Adrenal gland (tissue), 12 donors: ENCODE data around the gene USB1. TPM values are rescaled to one million over a fixed set of nuclear protein-coding genes. Genes with fewer than 3 reads are reported as not detected.

Experiments used
- DNase-seq, 7 donors: peaks; one replicate each; pipeline ENCODE4 v3.0.0-alpha.2; 2019 to 2020
- H3K27ac ChIP-seq, 5 donors: fragments of 200-600 bp; sonication (generic) in 4 of 5; 1 replicate in 3 of 5; 2 replicates in 2 of 5; pipeline versions ENCODE4 v1.5.1 to v1.8.0; 2016 to 2020; ENCODE audit warnings: mild to moderate bottlenecking in 1 of 5
- H3K27me3 ChIP-seq: fragments of 200-600 bp; 2 replicates; pipeline ENCODE4 v1.8.0; 2021
- H3K36me3 ChIP-seq, 2 donors: fragments of 200-600 bp; replicated peaks in 1 of 2; 1 replicate in 1 of 2; 2 replicates in 1 of 2; pipeline versions ENCODE4 v1.5.1 to v1.8.0; 2018 to 2022
- H3K4me1 ChIP-seq, 2 donors: fragments of 200-600 bp; replicated peaks in 1 of 2; 1 replicate in 1 of 2; 2 replicates in 1 of 2; pipeline versions ENCODE4 v1.5.1 to v1.8.0; 2018 to 2021
- H3K4me3 ChIP-seq, 4 donors: fragments of 200-600 bp; sonication (generic) in 3 of 4; one replicate each; pipeline ENCODE4 v1.5.1; 2016 to 2018
- H3K9me3 ChIP-seq, 3 donors: fragments of 200-600 bp; sonication (generic) in 1 of 3; replicated peaks in 1 of 3; 1 replicate in 2 of 3; 2 replicates in 1 of 3; pipeline versions ENCODE4 v1.5.1 to v1.8.0; 2016 to 2021
- POLR2A ChIP-seq, 2 donors: fragments of 450-650 bp; IDR thresholded peaks; one replicate each; pipeline ENCODE4 v1.6.1; 2017; ENCODE audit warnings: antibody characterized with exemption in 2 of 2, mild to moderate bottlenecking in 2 of 2, moderate library complexity in 1 of 2
- WGBS, 4 donors: extraction: QIAGEN DNeasy Blood & Tissue Kit in 2 of 4; methylation state at CpG; one replicate each; pipeline versions ENCODE4 v1.1.5 to v1.1.7; 2013 to 2017; 5-methylcytosine and 5-hydroxymethylcytosine counted together
- intact Hi-C, 2 donors: fragments of 100-400 bp; cut with DNase I; formaldehyde crosslinking; loops; one replicate each; pipeline versions ENCODE4 v1.14.1 to v1.15.0; 2022 to 2023
- polyA plus RNA-seq, 3 donors: library from polyadenylated mRNA; stranded (reverse); fragments of 200-250 nt in 2 of 3; fragments of 350-450 nt in 1 of 3; fragmentation: Illumina TruSeq in 1 of 3; extraction: RNeasy Lipid Tissue Mini Kit (QIAGEN cat#74804) in 1 of 3; gene quantifications; one replicate each; pipeline ENCODE4 v1.2.3, GENCODE V29; 2013 to 2014
- total RNA-seq, 9 donors: library from RNA; depleted of rRNA in 4 of 9; stranded (reverse); fragments of >200 nt in 4 of 9; fragments of 120-200 nt in 1 of 9; fragmentation: NEBNext Ultra II Directional in 1 of 9; extraction: Animal tissue kit (Norgen Biotek cat#: 25700) in 1 of 9; gene quantifications; one replicate each; pipeline versions ENCODE4 v1.1.0 to v1.2.4, GENCODE V29; 2013 to 2023
- TF ChIP-seq, protein P1 (sequence below), 6 experiments: fragments of 450-650 bp in 4 of 6; fragments of 200-600 bp in 2 of 6; sonication (generic) in 1 of 6; IDR thresholded peaks; 1 replicate in 5 of 6; 2 replicates in 1 of 6; pipeline versions ENCODE4 v1.5.1 to v1.8.0; 2016 to 2021; ENCODE audit warnings: antibody characterized with exemption in 6 of 6, mild to moderate bottlenecking in 2 of 6, moderate library complexity in 1 of 6
- donor health status: healthy with polysubstance abuse.
- donor health status: Bipolar disorder and iron deficiency.
- donor health status: DM: yes; HTN: yes; CAD: no.
- donor health status: DM: no; HTN: no; CAD: no.
- donor health status: DM: no; HTN: no; CAD: no.
- donor health status: DM: yes; HTN: yes; CAD: no.

The USB1 gene
- total and polyA plus RNA-seq, 12 donors = 26.9 to 273 (median 48.3) TPM

DNA sequence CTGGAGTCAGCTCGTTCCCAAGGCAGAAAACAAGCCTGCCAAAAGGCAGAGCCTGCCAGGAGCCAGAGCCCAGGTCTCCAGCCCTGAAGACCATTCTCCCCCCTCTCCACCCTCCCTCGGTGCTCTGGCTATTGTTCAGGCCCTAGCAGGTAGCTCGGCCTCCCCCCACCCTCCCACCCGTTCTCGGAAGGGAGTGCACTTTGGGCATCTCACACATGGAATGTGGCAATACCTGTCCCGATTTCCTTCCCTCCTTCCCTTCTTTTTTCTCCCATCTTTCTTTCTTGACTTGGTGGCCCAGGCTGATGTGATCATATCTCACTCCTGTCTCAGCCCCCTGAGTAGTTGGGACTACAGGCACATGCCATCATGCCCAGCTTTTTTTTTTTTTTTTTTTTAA, 42.7 kb upstream of the USB1 start:
- no peak overlapping the region for H3K4me3 ChIP-seq
- no peaks in the 10 kb centered on the region for H3K4me1 ChIP-seq
- H3K9me3 ChIP-seq = no peaks in the 10 kb centered on the region
- no peak for DNase-seq
- intact Hi-C loops = no loop called here
- H3K27me3 ChIP-seq = no peaks in the 10 kb centered on the region
- TF ChIP-seq, protein P1, sequence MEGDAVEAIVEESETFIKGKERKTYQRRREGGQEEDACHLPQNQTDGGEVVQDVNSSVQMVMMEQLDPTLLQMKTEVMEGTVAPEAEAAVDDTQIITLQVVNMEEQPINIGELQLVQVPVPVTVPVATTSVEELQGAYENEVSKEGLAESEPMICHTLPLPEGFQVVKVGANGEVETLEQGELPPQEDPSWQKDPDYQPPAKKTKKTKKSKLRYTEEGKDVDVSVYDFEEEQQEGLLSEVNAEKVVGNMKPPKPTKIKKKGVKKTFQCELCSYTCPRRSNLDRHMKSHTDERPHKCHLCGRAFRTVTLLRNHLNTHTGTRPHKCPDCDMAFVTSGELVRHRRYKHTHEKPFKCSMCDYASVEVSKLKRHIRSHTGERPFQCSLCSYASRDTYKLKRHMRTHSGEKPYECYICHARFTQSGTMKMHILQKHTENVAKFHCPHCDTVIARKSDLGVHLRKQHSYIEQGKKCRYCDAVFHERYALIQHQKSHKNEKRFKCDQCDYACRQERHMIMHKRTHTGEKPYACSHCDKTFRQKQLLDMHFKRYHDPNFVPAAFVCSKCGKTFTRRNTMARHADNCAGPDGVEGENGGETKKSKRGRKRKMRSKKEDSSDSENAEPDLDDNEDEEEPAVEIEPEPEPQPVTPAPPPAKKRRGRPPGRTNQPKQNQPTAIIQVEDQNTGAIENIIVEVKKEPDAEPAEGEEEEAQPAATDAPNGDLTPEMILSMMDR (IDR thresholded peaks at IDR 0.05) = no peak
- no peak for TF ChIP-seq POLR2A (IDR thresholded peaks at IDR 0.05)
- no peaks in the 10 kb centered on the region for H3K36me3 ChIP-seq
- WGBS, 4 donors = 80 to 93% (median 82%) methylated on average over 4 to 6 of the region's 6 CpGs
- no peak overlapping the region for H3K27ac ChIP-seq

DNA sequence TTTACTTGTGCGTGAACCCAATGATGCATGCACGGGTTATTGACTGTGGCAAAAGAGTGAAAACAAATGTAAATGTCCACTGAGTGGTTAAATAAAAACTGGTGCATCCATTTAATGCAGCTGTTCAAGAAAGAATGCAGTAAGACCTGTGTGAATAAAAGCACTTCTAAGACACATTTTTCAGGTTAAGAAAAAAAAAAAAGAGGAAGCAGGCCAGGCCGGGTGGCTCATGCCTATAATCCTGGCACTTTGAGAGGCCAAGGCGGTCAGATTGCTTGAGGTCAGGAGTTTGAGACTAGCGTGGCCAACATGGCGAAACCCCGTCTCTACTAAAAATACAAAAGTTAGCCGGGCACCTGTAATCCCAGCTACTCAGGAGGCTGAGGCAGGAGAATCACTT, 42.1 kb upstream of the USB1 start:
- intact Hi-C loops = no loop called here
- DNase-seq = no peak
- no peaks in the 10 kb centered on the region for H3K4me1 ChIP-seq
- no peaks in the 10 kb centered on the region for H3K27me3 ChIP-seq
- no peaks in the 10 kb centered on the region for H3K36me3 ChIP-seq
- H3K9me3 ChIP-seq = no peaks in the 10 kb centered on the region
- no peak overlapping the region for H3K27ac ChIP-seq
- no peak for TF ChIP-seq POLR2A (IDR thresholded peaks at IDR 0.05)
- WGBS, 4 donors = 81 to 84% (median 83%) methylated on average over 8 of the region's 8 CpGs
- H3K4me3 ChIP-seq = no peak overlapping the region

DNA sequence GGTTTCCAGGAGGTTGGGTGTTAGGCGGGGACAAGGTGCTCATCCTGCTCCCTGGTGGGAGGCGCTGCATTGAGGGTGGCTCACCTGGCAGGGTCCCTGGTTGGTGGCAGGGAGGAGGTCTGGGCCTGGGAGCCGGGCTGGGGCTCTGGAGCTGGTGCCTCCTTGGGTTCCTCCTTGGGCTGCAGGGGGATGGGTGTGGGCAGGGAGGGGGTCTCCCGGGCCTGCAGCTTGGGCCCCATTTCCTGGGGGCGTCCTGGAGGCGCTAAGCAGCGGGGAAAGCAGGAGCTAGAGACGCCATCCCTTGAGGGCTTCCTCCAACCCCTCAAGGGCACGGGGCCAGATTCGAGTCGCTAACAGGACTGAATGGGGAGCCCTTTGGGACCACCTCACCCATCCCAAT, 41.4 kb upstream of the USB1 start:
- WGBS, 4 donors = 87 to 94% (median 90%) methylated on average over 10 to 11 of the region's 11 CpGs; no CpG with 5 or more reads in 1 of the 4 donors
- Histone ChIP-seq H3K36me3 (no peaks in the 10 kb centered on the region), H3K4me1 (no peaks in the 10 kb centered on the region), H3K9me3 (no peaks in the 10 kb centered on the region), H3K4me3 (no peak overlapping the region), H3K27ac (no peak overlapping the region), H3K27me3 (no peaks in the 10 kb centered on the region)
- intact Hi-C loops = loop anchor here in 1 of 2 donors (2.0 kb wide), 1 partner anchor 29 kb away; no protein-coding TSS in a partner anchor
- TF ChIP-seq POLR2A (IDR thresholded peaks at IDR 0.05) = no peak
- TF ChIP-seq, protein P1 (IDR thresholded peaks at IDR 0.05) = no peak
- no peak for DNase-seq

DNA sequence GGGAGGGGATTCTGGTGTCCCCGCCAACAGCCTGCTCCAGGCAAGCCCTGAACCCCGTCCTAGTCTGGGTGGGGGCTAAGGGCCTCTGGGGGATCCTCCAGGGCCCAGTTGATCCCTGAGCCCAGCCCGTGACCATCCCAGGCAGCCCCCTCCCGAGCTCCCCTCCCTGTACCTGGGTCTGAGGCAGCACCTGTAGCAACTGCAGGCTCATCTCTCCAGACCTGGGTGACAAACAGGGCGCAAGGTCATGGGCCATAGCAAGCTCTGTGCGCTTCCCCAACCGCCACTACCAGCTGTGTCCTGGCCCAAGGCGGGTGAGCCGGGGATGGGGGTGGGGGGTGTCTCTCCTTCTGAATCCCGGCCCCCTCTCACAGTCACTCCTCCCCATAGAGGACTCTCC, 40.9 kb upstream of the USB1 start:
- no peaks in the 10 kb centered on the region for H3K27me3 ChIP-seq
- H3K4me1 ChIP-seq = no peaks in the 10 kb centered on the region
- no peak overlapping the region for H3K27ac ChIP-seq
- TF ChIP-seq POLR2A (IDR thresholded peaks at IDR 0.05) = no peak
- TF ChIP-seq, protein P1 (IDR thresholded peaks at IDR 0.05) = no peak
- H3K4me3 ChIP-seq = no peak overlapping the region
- DNase-seq = no peak
- no peaks in the 10 kb centered on the region for H3K36me3 ChIP-seq
- intact Hi-C loops = loop anchor here in 1 of 2 donors (2.0 kb wide), 1 partner anchor 30 kb away; no protein-coding TSS in a partner anchor
- H3K9me3 ChIP-seq = no peaks in the 10 kb centered on the region
- WGBS, 4 donors = 69 to 86% (median 83%) methylated on average over 4 to 10 of the region's 10 CpGs; no CpG with 5 or more reads in 1 of the 4 donors

DNA sequence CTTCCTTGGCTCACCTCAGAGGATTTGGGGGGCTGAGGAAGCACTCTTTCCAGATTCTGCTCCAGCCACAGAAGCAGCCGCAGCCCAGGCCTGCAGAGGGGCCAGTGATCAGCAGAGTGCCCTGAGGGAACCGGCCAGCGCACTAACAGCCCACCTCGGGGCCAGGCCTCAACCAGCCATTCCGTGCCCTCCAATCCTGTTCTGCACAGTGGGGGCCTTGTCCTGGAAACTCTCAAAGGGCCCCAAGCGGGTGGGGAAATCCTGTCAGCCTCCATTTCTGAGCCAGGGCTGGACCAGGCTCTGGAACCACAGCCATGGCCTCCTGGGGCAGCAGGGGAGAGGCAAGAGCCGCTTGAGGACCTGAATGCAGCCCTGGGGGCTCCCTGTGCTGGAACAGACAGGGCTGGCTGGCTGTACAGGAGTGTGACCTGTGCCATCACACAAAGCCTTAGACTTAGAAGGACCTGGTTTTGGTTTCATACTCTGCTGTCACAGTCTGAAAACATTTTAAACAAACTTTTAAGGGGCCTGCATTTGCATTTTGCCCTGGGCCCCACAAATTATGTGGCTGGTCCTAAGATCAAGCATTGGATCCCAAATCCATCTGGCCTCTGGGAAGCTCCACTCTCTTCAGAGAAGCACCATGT, 40.3 kb upstream of the USB1 start:
- TF ChIP-seq, protein P1 (IDR thresholded peaks at IDR 0.05) = no peak
- TF ChIP-seq POLR2A (IDR thresholded peaks at IDR 0.05) = no peak
- Histone ChIP-seq H3K27me3 (no peaks in the 10 kb centered on the region), H3K9me3 (no peaks in the 10 kb centered on the region), H3K4me1 (no peaks in the 10 kb centered on the region), H3K36me3 (no peaks in the 10 kb centered on the region), H3K27ac (no peak overlapping the region), H3K4me3 (no peak overlapping the region)
- DNase-seq = no peak
- intact Hi-C loops = loop anchor here in 1 of 2 donors (2.0 kb wide), 1 partner anchor 30 kb away; no protein-coding TSS in a partner anchor
- 83 to 94% (median 90%) methylated on average over 4 to 7 of the region's 7 CpGs for whole genome bisulfite sequencing, 4 donors
